IPS-15b (cell line): ENCODE measurements around the gene PNCK.

Source experiments
- H3K27me3 ChIP-seq: one replicate; pipeline ENCODE4 v1.6.1; 2013; ENCODE audit warnings: low read length; ENCODE audit not compliant: control insufficient read depth, insufficient read depth
- H3K36me3 ChIP-seq: one replicate; pipeline ENCODE4 v1.6.1; 2013; ENCODE audit warnings: low read length; ENCODE audit not compliant: control insufficient read depth, insufficient read depth
- H3K4me1 ChIP-seq: one replicate; pipeline ENCODE4 v1.6.1; 2013; ENCODE audit warnings: mild to moderate bottlenecking, low read length; ENCODE audit not compliant: control insufficient read depth, insufficient read depth
- H3K4me3 ChIP-seq: one replicate; pipeline ENCODE4 v1.5.1; 2013; ENCODE audit warnings: low read depth, low read length
- H3K9ac ChIP-seq: one replicate; pipeline ENCODE4 v1.6.1; 2013; ENCODE audit warnings: low read depth, mild to moderate bottlenecking, low read length
- H3K9me3 ChIP-seq: one replicate; pipeline ENCODE4 v1.6.1; 2013; ENCODE audit warnings: mild to moderate bottlenecking, low read length; ENCODE audit not compliant: control insufficient read depth, insufficient read depth

PNCK gene

DNA sequence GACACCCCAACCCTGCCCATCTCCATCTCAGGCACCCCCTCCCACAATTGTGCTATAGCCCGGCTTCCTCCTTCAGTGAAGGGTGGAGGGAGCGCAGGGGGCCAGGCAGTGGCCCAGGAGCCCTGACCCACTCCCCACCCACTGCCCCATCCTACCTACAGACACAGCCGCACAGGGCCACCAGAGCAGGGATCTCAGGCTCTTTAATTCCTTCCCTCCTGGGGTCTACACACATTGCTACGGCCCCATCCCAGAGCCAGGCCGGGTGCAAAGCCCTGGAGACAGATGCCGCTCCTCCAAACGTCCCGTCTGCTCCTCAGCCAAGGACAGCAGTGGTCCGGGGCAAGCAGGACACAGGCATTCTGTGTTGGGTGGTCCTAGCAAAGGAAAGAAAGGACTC, 39.4 kb downstream of the PNCK start:
- no peaks in the 10 kb centered on the region for H3K9me3 ChIP-seq
- H3K9ac ChIP-seq = no peak overlapping the region
- H3K4me3 ChIP-seq = no peak overlapping the region
- H3K4me1 ChIP-seq = no peaks in the 10 kb centered on the region
- H3K27me3 ChIP-seq = no peaks in the 10 kb centered on the region
- H3K36me3 ChIP-seq = no peaks in the 10 kb centered on the region

DNA sequence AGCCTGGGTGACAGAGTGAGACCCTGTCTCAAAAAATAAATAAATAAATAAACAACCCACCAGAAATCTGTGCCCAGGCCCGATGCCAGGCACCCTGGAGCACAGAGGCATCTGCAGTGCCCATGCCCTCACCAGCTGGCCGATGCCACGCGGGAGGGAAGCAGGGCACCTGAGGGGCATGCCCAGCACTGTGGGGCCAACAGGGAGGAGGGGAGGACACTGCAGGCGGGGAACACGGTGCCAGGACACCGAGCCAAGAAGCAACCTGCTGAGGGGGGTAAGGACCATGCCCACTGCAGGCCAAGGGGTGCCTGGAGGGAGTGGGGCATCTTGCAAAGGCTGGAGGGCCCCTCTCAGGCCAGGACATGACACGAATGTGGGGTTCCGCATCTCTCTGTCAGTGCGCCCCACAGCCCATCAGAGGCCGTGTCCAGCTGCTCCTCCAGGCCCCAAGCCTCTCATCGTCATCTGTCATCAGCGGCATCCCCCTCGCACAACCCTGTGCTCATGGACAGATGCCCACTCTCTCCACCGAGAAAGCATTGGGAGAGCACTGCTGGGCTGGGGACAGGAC, 39.9 kb downstream of the PNCK start:
- H3K9me3 ChIP-seq = no peaks in the 10 kb centered on the region
- no peak overlapping the region for H3K9ac ChIP-seq
- H3K27me3 ChIP-seq = no peaks in the 10 kb centered on the region
- no peaks in the 10 kb centered on the region for H3K4me1 ChIP-seq
- no peaks in the 10 kb centered on the region for H3K36me3 ChIP-seq
- H3K4me3 ChIP-seq = no peak overlapping the region

DNA sequence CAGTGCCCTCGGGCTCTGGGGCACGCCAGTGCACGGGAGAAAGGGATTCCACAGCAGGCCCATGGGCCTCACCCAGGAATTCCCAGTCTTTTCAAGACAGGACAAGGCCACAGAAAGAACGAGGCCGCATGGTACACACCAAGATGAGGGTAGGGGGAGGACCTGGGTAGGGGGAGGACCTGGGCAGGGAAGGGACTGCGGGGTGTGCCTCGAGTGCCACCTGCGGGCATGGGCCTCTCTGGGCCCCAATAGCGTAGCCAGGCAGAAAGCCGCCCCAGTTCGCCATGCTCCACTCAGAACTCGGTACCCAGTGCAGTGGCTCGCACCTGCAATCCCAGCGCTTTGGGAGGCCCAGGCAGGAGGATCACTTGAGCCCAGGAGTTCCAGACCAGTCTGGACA, 40.6 kb downstream of the PNCK start:
- no peaks in the 10 kb centered on the region for H3K9me3 ChIP-seq
- H3K4me3 ChIP-seq = no peak overlapping the region
- H3K9ac ChIP-seq = no peak overlapping the region
- H3K4me1 ChIP-seq = no peaks in the 10 kb centered on the region
- no peaks in the 10 kb centered on the region for H3K36me3 ChIP-seq
- no peaks in the 10 kb centered on the region for H3K27me3 ChIP-seq

DNA sequence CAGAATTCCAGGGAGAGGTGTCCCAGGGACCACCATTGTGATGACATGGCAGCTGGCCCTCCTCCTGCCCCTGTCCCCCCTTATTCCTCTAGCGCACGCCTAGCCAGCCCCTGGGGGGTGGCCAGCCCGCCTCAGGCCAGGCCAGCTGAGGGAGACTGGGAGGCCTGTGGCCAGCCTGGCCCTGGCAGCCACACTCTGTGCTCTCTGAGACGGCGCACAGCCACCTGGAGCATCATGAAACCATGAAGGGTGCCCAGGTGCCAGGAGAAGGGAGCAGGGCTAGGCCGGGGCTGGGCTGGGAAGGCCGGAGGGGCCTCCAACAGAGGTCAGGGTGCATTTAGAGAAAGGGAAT, 41.0 kb downstream of the PNCK start:
- no peaks in the 10 kb centered on the region for H3K4me1 ChIP-seq
- no peak overlapping the region for H3K4me3 ChIP-seq
- H3K27me3 ChIP-seq = no peaks in the 10 kb centered on the region

DNA sequence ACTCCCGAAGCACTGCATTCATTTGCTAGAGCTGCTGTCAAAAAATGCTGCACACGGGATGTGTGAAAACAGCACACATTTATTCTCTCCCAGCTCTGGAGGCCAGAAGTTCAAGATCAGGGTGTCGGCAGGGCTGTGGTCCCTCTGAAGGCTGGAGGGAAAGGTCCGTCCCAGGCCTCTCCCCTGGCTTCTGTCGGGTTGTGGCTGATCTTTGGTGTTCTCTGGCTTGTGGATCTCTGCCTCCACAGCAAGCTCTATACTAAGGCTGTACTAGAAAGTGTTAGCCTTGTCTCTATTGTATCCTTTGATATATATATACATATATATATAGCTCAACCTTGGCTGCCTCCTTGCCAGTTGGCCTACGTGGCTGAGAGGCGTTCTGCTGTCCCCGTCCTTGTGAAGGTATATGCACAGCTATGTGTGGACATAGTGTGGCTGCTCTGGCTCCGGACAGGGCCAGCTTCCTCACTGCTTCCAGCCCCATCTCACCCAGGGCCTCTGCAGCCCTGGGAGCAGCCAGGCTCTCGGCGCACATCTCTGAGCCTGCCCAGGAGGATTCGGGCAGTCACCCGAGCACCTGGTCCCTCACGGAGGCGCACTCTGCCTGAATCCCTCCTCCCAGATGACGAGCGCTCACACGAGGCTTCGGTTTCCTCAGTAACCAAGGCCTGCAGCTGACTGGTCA, 41.6 kb downstream of the PNCK start:
- Histone ChIP-seq H3K9ac (no peak overlapping the region), H3K36me3 (no peaks in the 10 kb centered on the region), H3K4me1 (no peaks in the 10 kb centered on the region), H3K9me3 (no peaks in the 10 kb centered on the region), H3K27me3 (no peaks in the 10 kb centered on the region), H3K4me3 (no peak overlapping the region)

More for the DNA sequence above, 41.0 kb downstream of the PNCK start:
- no peak overlapping the region for H3K9ac ChIP-seq
- no peaks in the 10 kb centered on the region for H3K36me3 ChIP-seq
- H3K9me3 ChIP-seq = no peaks in the 10 kb centered on the region

DNA sequence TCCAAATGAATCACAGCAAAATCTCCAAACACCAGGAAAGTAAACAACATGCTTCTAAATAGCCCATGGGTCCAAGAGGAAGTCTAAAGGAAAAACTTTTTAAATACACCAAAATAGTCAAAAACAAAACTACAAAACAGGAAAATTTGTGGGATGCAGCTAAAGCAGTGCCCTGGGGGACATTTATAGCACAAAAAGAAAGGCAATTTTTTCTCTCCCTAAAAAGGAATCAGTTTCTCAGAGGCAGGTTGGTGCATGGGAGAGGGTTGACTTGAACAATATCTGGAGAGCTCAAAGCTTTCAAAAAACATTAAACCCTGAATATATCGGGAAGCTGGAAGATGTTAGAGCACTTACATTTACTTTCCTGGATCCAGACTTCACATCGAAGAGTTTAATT, 42.3 kb downstream of the PNCK start:
- Histone ChIP-seq H3K4me3 (no peak overlapping the region), H3K9me3 (no peaks in the 10 kb centered on the region), H3K9ac (no peak overlapping the region), H3K36me3 (no peaks in the 10 kb centered on the region), H3K4me1 (no peaks in the 10 kb centered on the region), H3K27me3 (no peaks in the 10 kb centered on the region)

DNA sequence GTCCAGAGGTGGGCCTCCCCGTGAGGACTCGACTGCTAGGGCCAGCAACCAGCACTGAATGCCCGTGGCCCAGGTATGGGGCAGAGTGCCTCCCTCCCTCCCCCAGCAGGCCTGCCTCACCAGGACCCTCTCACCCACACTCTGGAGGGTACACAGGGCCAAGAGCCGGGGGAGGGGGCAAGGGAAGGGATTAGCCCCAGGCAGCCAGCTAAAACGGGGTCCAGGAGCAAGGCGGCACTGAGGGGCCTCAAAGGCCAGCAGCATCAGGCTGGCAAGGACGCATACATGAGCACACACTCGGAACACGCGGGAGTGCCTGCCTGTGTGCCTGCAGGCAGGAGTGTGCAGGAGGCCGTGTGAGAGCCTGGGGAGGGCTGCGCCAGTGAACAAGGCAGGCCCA, 44.9 kb downstream of the PNCK start:
- H3K9ac ChIP-seq = no peak overlapping the region
- no peaks in the 10 kb centered on the region for H3K36me3 ChIP-seq
- H3K9me3 ChIP-seq = no peaks in the 10 kb centered on the region
- no peaks in the 10 kb centered on the region for H3K27me3 ChIP-seq
- H3K4me3 ChIP-seq = no peak overlapping the region
- H3K4me1 ChIP-seq = no peaks in the 10 kb centered on the region

DNA sequence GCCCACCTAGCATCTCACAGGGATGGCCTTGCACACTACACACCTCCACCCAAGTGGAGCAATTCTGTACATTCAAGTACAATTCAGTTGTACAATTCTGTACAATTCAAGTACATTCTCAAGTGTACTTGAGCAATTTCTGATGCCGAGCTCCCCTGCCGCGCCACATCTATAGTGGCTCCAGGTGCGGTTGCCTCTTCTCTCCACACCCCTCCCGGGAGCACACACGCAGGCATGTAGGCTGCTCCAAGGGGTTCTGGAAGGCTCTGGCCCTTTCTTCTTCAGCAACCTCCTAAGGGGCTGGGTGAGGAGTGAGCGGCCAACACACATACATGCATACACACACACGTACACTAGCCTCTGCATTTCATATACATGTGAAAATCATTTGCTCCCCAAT, 45.5 kb downstream of the PNCK start:
- Histone ChIP-seq H3K27me3 (no peaks in the 10 kb centered on the region), H3K4me1 (no peaks in the 10 kb centered on the region), H3K4me3 (no peak overlapping the region), H3K9ac (no peak overlapping the region), H3K36me3 (no peaks in the 10 kb centered on the region), H3K9me3 (no peaks in the 10 kb centered on the region)

DNA sequence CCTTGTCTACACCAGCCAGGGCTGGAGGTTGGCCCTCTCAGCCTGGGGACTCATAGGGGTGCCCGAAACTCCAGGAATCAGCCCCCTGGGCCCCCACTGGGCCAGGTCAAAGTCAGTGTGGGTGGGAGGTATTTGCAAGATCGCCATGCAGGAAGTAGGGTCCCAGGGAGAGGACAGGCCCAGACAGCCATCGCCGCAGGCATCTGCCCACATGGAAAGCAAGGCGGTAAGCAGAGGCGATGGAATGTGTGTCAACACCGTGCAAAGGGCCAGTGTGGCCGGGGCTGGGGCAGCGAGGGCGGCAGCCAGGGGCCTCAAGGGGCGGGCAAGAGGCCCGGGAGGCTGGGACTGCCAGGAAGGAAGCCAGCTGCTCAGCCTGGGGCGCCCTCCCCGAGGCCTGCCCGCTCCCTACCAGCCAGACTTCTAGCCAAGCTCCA, 45.9 kb downstream of the PNCK start:
- no peaks in the 10 kb centered on the region for H3K4me1 ChIP-seq
- no peaks in the 10 kb centered on the region for H3K27me3 ChIP-seq
- H3K9ac ChIP-seq = no peak overlapping the region
- H3K4me3 ChIP-seq = no peak overlapping the region
- H3K9me3 ChIP-seq = no peaks in the 10 kb centered on the region
- no peaks in the 10 kb centered on the region for H3K36me3 ChIP-seq

DNA sequence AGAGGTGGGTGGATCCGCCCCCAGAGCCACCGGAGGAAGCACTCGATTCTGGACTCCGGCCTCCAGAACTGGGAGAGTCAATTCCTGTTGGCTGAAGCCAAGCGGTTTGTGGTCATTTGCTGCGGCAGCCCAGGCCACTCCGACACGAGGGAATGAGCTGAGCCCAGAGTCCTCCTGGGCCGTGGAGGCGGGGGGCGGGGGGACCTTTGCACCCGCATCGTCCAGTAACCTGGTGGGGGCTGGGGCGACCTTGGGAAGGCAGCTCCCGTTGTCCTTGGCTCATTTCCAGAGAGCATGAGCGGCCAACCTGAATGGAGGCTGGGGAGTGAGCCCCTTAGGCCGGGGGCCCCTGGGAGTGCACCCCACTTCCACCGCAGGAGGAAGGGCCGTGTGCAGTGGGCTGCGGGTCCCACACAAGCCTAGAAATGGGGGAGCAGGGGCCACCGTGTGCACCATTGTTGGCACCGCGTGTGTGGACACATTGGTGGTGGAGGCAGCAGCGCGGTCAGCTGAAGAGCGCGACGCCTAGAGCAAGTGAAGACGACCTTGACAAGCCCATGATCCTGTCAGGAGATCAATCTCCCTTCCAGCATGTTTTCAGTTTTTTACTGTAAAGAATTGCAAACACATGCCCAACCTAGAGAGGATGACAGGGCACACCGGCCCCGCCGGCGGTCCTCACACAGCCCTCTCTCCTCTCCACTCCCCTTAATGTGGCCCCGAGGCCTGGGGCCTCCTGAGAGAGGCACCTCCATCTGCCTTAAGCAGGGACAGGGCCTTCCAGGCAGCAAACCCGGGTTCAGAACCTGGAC, 46.5 kb downstream of the PNCK start:
- no peak overlapping the region for H3K4me3 ChIP-seq
- no peaks in the 10 kb centered on the region for H3K9me3 ChIP-seq
- H3K9ac ChIP-seq = no peak overlapping the region
- no peaks in the 10 kb centered on the region for H3K27me3 ChIP-seq
- H3K36me3 ChIP-seq = no peaks in the 10 kb centered on the region
- no peaks in the 10 kb centered on the region for H3K4me1 ChIP-seq

DNA sequence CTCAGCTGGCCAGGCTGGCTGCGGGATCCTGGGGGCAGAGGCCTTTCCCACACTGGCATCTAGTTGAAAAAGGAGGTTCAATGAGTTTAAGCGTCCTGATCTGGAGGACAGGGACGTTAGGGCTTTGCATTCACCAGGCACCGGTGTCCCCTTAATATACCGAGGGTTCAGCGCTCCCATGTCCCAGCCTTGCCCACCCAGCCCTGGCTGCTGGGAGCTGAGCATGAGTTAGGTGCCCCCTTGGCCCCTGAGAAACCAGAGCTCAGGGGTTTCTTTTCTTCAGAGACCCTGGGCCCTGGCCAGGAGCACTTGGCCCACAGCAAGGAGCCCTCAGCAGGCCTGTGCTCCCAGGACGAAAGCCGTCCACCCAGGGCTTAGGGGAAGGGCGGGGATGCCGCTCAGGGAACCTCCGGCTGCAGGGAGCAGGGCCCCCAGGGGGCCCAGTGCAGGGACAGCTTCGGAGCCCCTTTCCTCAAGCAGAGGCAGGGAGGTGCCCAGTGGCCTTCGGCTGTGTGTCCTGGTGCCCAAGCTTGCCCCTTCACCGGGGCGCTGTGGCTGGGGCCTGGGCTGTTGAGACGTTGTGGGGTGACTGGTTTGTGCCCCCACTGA, 47.5 kb downstream of the PNCK start:
- Histone ChIP-seq H3K4me3 (no peak overlapping the region), H3K4me1 (no peaks in the 10 kb centered on the region), H3K27me3 (no peaks in the 10 kb centered on the region)

More for the DNA sequence above, 47.5 kb downstream of the PNCK start:
- Histone ChIP-seq H3K9me3 (no peaks in the 10 kb centered on the region), H3K36me3 (no peaks in the 10 kb centered on the region), H3K9ac (no peak overlapping the region)
